Caco-2 (cell line): Measurements from ENCODE around the gene GRIK4. TPM values are rescaled to one million over a fixed set of nuclear protein-coding genes. Genes with fewer than 3 reads are reported as not detected.
"Not testable (repeated sequence)": the region's sequence is repeated elsewhere in the genome, so short reads cannot be mapped to it uniquely, and the experiment has no call there.

Experiments used
- BruUV-seq: library from RNA; stranded (reverse); fragments of 400-500 nt; replicated peaks from 2 replicates; lab custom pipeline; 2021; lab: Mats Ljungman, UMichigan
- CTCF ChIA-PET: fragments of 300-600 bp; sonication (Branson Sonifier 250); formaldehyde crosslinking; loops from one replicate; lab custom pipeline; 2022; ENCODE audit warnings: antibody characterized with exemption; lab: Charles Lee
- POLR2A ChIA-PET: fragments of 300-600 bp; sonication (Branson Sonifier 250); formaldehyde crosslinking; loops from one replicate; lab custom pipeline; 2022; ENCODE audit warnings: antibody characterized with exemption; lab: Charles Lee
- DNase-seq, 2 experiments: peaks; one replicate each; pipeline versions ENCODE4 v3.0.0 to v3.0.0-alpha.2; 2020 to 2022
- H3K27me3 ChIP-seq: replicated peaks from 2 replicates; pipeline ENCODE4 v1.6.0; 2011; ENCODE audit warnings: low read length; ENCODE audit not compliant: control insufficient read depth, insufficient read depth
- H3K36me3 ChIP-seq: 2 replicates; pipeline ENCODE4 v1.5.1; 2011; ENCODE audit warnings: low read length; ENCODE audit not compliant: control insufficient read depth, insufficient read depth
- H3K4me1 ChIP-seq: fragments of 250-450 bp; sonication (Bioruptor Pico); 2 replicates; pipeline ENCODE4 v1.5.1; 2020; ENCODE audit warnings: mild to moderate bottlenecking
- H3K4me3 ChIP-seq: 2 replicates; pipeline ENCODE4 v1.5.1; 2011; ENCODE audit warnings: low read depth, mild to moderate bottlenecking, control low read depth, low read length
- H3K9me3 ChIP-seq: fragments of 250-450 bp; sonication (Bioruptor Pico); 2 replicates; pipeline ENCODE4 v1.5.1; 2020; ENCODE audit warnings: mild to moderate bottlenecking, moderate library complexity
- H3K27ac Mint-ChIP-seq: one replicate; pipeline ENCODE4 v1.8.0; 2022; ENCODE audit warnings: mixed read lengths; ENCODE audit not compliant: unreplicated experiment
- H3K27me3 Mint-ChIP-seq: one replicate; pipeline ENCODE4 v1.8.0; 2022; ENCODE audit warnings: mixed read lengths; ENCODE audit not compliant: insufficient read depth, unreplicated experiment
- H3K36me3 Mint-ChIP-seq: one replicate; pipeline ENCODE4 v1.8.0; 2022; ENCODE audit warnings: mild to moderate bottlenecking, mixed read lengths; ENCODE audit not compliant: insufficient read depth, unreplicated experiment
- H3K4me1 Mint-ChIP-seq: one replicate; pipeline ENCODE4 v1.8.0; 2022; ENCODE audit warnings: low read depth, mixed read lengths; ENCODE audit not compliant: unreplicated experiment
- H3K4me3 Mint-ChIP-seq: one replicate; pipeline ENCODE4 v1.8.0; 2022; ENCODE audit warnings: mild to moderate bottlenecking, moderate library complexity, mixed read lengths; ENCODE audit not compliant: unreplicated experiment
- H3K9me3 Mint-ChIP-seq: one replicate; pipeline ENCODE4 v1.8.0; 2022; ENCODE audit warnings: mixed read lengths; ENCODE audit not compliant: unreplicated experiment
- intact Hi-C: fragments of 100-400 bp; cut with micrococcal nuclease; formaldehyde crosslinking; loops from one replicate; pipeline ENCODE4 v1.10.0; 2022; ENCODE audit not compliant: unreplicated experiment
- total RNA-seq: library from RNA; stranded (reverse); gene quantifications from 2 replicates; pipeline ENCODE4 v1.2.3, GENCODE V29; 2022
- TF ChIP-seq, protein P1 (sequence below), 2 experiments: fragments of 200-600 bp in 1 of 2; IDR thresholded peaks; 1 replicate in 1 of 2; 2 replicates in 1 of 2; pipeline versions ENCODE4 v1.5.1 to v1.8.0; 2011 to 2022; ENCODE audit warnings: antibody characterized with exemption in 1 of 2, control low read depth in 1 of 2, inconsistent platforms in 1 of 2, low read depth in 1 of 2, low read length in 1 of 2, mild to moderate bottlenecking in 1 of 2, moderate library complexity in 1 of 2; ENCODE audit not compliant: insufficient read depth in 1 of 2, severe bottlenecking in 1 of 2, unreplicated experiment in 1 of 2

GRIK4 gene
- total RNA-seq, 1 experiment from 2014 or later = 2.0 TPM

DNA sequence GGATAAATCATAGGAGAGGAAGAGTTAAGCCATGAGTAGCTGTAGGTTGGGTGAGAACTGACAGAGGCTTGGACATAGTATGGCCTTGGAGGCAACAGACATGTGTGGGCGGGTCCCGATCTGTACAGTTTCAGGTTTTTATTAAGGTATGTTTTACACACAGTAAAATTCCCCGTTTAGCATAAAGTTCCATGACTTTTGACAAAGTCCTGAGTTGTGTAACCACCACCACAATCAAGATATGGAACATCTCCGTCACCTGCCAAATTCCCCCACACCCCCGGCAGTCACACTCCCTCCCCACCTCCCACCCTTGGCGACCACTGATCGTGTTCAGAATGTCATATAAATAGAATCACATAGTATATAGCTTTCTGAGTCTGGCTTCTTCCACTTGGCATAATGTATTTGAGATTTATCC, 68.1 kb downstream of the GRIK4 start:
- CTCF ChIA-PET = no interaction called here
- Mint-ChIP-seq H3K27ac (no peak overlapping the region), H3K36me3 (no peaks in the 10 kb centered on the region), H3K27me3 (peaks cover 6% of the 10 kb centered on the region), H3K4me1 (no peaks in the 10 kb centered on the region), H3K9me3 (no peaks in the 10 kb centered on the region), H3K4me3 (no peak overlapping the region)
- TF ChIP-seq, protein P1, sequence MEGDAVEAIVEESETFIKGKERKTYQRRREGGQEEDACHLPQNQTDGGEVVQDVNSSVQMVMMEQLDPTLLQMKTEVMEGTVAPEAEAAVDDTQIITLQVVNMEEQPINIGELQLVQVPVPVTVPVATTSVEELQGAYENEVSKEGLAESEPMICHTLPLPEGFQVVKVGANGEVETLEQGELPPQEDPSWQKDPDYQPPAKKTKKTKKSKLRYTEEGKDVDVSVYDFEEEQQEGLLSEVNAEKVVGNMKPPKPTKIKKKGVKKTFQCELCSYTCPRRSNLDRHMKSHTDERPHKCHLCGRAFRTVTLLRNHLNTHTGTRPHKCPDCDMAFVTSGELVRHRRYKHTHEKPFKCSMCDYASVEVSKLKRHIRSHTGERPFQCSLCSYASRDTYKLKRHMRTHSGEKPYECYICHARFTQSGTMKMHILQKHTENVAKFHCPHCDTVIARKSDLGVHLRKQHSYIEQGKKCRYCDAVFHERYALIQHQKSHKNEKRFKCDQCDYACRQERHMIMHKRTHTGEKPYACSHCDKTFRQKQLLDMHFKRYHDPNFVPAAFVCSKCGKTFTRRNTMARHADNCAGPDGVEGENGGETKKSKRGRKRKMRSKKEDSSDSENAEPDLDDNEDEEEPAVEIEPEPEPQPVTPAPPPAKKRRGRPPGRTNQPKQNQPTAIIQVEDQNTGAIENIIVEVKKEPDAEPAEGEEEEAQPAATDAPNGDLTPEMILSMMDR (IDR thresholded peaks at IDR 0.05; ENCODE audit: insufficient read depth in 1 of 2, low read depth in 1 of 2, low read length in 1 of 2, severe bottlenecking in 1 of 2, unreplicated experiment in 1 of 2) = no peak
- POLR2A ChIA-PET = no interaction called here
- Histone ChIP-seq H3K4me1 (no peaks in the 10 kb centered on the region), H3K36me3 (no peaks in the 10 kb centered on the region), H3K27me3 (no peaks in the 10 kb centered on the region), H3K9me3 (peaks cover 15% of the 10 kb centered on the region), H3K4me3 (no peak overlapping the region)
- intact Hi-C loops = no loop called here
- BruUV-seq = no TSS peak
- no peak for DNase-seq

DNA sequence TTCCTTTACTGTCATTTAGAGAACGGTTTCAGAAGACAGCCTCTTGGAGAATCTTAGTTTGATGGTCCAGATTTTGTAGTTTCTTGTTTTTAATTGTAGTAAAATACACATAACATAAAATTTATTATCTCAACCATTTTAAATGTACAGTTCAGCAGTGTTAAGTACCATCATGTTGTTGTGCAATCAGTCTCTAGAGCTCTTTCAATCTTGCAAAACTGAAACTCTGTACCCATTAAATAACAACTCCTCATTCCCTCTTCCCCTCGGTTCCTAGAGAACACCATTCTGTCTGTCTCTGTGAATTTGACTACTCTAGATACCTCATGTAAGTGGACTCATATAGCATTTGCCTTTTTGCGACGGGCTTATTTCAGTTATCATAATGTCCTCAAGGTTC, 69.8 kb downstream of the GRIK4 start:
- Mint-ChIP-seq H3K9me3 (no peaks in the 10 kb centered on the region), H3K4me1 (no peaks in the 10 kb centered on the region), H3K36me3 (no peaks in the 10 kb centered on the region), H3K27me3 (peaks cover 6% of the 10 kb centered on the region), H3K27ac (no peak overlapping the region), H3K4me3 (no peak overlapping the region)
- no TSS peak for BruUV-seq
- intact Hi-C loops = no loop called here
- Histone ChIP-seq H3K4me1 (no peaks in the 10 kb centered on the region), H3K27me3 (no peaks in the 10 kb centered on the region), H3K9me3 (peaks cover 16% of the 10 kb centered on the region), H3K4me3 (no peak overlapping the region), H3K36me3 (no peaks in the 10 kb centered on the region)
- ChIA-PET POLR2A (interaction anchor here (0.5 kb wide), 1 partner anchor 20 kb away, joined by 4 read pairs; no protein-coding TSS in a partner anchor), CTCF (interaction anchor here (0.6 kb wide), 1 partner anchor 278 kb away, joined by 4 read pairs; no protein-coding TSS in a partner anchor)
- DNase-seq = no peak
- TF ChIP-seq, protein P1 (IDR thresholded peaks at IDR 0.05; ENCODE audit: insufficient read depth in 1 of 2, low read depth in 1 of 2, low read length in 1 of 2, severe bottlenecking in 1 of 2, unreplicated experiment in 1 of 2) = no peak

DNA sequence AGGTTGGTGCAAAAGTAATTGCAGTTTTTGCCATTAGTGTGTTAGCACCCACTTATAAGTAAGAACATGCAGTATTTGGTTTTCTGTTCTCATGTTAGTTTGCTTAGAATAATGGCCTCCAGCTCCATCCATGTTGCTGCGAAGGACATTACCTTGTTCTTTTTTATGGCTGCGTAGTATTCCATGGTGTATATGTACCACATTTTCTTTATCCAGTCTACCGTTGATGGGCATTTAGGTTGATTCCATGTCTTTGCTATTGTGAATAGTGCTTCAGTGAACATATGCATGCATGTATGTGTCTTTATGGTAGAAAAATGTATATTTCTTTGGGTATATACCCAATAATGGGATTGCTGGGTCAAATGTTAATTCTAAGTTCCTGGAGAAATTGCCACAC, 71.0 kb downstream of the GRIK4 start:
- H3K4me3 Mint-ChIP-seq, DNase-seq, H3K27ac Mint-ChIP-seq, H3K27me3 ChIP-seq, H3K4me3 ChIP-seq, H3K36me3 Mint-ChIP-seq, POLR2A ChIA-PET, H3K9me3 Mint-ChIP-seq, H3K4me1 Mint-ChIP-seq, intact Hi-C loops, H3K4me1 ChIP-seq, H3K36me3 ChIP-seq, BruUV-seq, H3K27me3 Mint-ChIP-seq, CTCF ChIA-PET: not testable (repeated sequence)
- H3K9me3 ChIP-seq = peaks cover 16% of the 10 kb centered on the region

DNA sequence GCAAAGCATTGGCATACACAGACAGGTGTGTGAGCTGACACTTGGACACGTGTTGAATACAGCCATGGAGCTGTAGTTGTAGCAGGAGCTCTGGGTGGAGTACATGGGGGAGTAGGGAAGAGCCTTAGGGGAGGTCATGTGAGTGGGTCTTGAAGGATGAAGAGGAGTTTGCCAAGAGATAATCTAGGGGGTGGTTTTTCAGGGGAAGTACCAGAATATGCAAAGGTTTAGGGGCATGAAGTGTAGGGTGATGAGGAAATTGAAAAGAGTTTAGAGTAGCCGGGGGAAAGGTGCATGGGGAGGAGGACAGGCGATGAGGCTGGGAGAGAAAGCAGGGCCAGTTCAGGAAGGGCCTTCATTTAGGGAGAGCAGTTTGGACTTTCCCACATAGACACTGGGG, 74.5 kb downstream of the GRIK4 start:
- Mint-ChIP-seq H3K36me3 (no peaks in the 10 kb centered on the region), H3K4me3 (no peak overlapping the region), H3K27me3 (no peaks in the 10 kb centered on the region), H3K27ac (no peak overlapping the region), H3K9me3 (no peaks in the 10 kb centered on the region), H3K4me1 (no peaks in the 10 kb centered on the region)
- POLR2A ChIA-PET = no interaction called here
- TF ChIP-seq, protein P1 (IDR thresholded peaks at IDR 0.05; ENCODE audit: insufficient read depth in 1 of 2, low read depth in 1 of 2, low read length in 1 of 2, severe bottlenecking in 1 of 2, unreplicated experiment in 1 of 2) = no peak
- no peak overlapping the region for H3K4me3 ChIP-seq
- DNase-seq = no peak
- H3K9me3 ChIP-seq = peaks cover 16% of the 10 kb centered on the region
- no peaks in the 10 kb centered on the region for H3K27me3 ChIP-seq
- BruUV-seq = no TSS peak
- no peaks in the 10 kb centered on the region for H3K36me3 ChIP-seq
- intact Hi-C loops = no loop called here
- CTCF ChIA-PET = no interaction called here
- no peaks in the 10 kb centered on the region for H3K4me1 ChIP-seq
